GM21360 (cell line): ENCODE measurements around the gene UBQLN4.
"Not testable (repeated sequence)": the region's sequence is repeated elsewhere in the genome, so short reads cannot be mapped to it uniquely, and the experiment has no call there.

Experiments used
- ATAC-seq: cut with Tn5 transposase; IDR thresholded peaks from one replicate; pipeline ENCODE4 v1.9.1; 2021; ENCODE audit warnings: mild to moderate bottlenecking, moderate library complexity; ENCODE audit not compliant: unreplicated experiment

Gene UBQLN4

DNA sequence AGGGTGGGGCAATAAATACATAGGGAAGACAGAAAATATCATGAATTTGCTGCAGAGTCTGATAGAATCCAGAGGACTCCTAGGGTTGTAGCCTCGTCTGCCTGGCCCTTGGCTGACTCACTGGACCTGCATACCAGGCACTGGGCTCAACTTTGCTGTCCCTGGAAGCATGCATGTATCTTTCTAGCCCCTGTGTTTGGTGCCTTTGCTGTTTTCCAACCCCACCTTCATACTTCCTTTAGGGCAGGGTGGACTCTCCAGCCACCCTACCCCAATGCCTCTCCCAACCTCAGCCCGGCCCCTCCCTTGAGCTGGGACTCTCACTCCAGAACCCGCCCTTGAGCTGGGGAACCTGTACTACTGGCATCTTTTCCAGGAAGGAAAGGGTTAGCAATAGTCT is 8.6 kb upstream of the UBQLN4 start:
- no peak for ATAC-seq

DNA sequence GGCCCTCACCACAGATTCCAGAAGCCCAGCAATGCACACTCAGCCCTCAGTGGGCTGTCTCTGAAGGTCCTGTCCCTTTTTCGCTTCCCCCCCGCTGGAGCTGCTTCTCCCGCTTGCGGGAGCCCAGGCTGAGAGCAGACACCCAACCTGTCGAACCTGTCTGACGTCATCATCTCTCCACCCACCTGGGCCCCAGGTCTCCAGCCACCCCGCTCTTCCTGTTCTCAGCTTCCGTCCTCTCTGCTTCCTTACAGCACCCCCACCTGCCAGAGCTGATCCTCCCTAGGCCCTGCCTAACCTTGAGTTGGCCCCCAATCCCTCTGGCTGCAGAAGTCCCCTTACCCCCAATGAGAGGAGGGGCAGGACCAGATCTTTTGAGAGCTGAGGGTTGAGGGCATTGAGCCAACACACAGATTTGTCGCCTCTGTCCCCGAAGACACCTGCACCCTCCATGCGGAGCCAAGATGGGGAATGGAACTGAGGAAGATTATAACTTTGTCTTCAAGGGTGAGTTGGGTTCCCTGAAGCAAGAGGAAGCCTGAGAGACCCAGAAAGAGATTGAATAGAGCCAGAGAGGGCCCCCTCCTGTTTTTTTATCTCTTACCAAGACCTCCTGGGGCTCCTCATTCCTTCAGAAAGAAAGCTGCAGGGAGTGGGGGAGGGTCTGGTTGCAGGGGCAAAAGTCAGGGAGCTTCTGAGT is 7.5 kb upstream of the UBQLN4 start, which contains the start of gene RAB25:
Gene RAB25 (plus strand): TSS at position 224 of the 700 bp plus-strand sequence. CDS start 241 bp downstream, at position 465.
- ATAC-seq: no peak

DNA sequence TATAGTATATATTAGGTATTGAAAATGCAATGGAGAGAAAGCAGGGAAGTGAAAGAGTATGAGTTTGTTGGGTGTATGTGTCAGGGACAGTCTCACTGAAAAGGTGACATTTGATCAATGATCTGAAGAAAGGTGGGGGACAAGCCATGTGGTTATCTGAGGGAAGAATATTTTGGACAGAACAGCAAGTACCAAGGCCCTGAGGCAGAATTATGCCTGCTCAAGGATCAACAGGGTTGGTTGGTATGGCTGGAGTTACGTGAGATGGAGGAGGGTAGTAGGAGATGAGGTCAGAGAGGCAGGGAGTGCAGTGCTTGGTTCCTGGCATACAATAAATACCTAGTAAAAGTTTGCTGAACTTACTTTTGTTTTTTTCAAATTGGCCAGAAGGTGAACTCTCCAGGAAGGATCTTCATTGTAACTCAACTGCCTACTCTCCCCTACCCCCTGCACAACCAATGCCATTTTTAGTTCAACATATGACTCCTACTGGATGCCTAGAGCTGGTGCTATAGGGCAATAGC is 2.8 kb upstream of the UBQLN4 start:
- no peak for ATAC-seq

DNA sequence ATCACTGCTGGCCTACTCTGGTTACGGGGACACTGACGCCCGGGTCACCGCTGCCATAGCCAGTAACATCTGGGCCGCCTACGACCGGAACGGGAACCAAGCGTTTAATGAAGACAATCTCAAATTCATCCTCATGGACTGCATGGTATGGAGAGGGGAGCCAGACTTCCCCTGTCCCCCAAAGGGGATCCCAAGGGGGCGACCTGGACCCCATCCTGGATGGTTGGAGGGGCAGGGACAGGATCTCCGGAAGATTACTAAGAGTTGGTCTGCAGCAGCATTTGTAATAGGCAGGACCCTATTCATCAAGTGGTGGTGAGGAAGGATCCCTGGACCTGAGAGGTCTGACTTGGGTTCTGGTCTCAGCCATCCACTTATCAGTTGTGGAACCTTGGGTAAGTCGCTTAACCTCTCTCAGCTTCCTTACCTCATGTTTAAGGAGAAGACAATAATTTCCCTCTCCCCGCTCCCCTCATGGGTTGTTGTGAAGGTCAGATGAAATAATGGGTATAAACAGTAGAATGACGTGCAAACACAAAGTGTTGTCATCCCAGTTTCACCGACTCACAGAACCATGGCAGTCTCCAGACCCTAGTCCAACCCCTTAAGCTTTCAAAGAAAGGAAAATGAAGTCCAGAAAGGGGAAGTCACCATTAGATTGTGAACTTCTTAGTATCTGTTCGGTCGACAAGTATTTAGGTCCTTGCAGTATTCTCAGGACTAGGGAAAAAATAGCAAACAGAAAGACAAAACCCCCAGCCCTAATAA is 1.9 kb upstream of the UBQLN4 start:
- no peak for ATAC-seq

DNA sequence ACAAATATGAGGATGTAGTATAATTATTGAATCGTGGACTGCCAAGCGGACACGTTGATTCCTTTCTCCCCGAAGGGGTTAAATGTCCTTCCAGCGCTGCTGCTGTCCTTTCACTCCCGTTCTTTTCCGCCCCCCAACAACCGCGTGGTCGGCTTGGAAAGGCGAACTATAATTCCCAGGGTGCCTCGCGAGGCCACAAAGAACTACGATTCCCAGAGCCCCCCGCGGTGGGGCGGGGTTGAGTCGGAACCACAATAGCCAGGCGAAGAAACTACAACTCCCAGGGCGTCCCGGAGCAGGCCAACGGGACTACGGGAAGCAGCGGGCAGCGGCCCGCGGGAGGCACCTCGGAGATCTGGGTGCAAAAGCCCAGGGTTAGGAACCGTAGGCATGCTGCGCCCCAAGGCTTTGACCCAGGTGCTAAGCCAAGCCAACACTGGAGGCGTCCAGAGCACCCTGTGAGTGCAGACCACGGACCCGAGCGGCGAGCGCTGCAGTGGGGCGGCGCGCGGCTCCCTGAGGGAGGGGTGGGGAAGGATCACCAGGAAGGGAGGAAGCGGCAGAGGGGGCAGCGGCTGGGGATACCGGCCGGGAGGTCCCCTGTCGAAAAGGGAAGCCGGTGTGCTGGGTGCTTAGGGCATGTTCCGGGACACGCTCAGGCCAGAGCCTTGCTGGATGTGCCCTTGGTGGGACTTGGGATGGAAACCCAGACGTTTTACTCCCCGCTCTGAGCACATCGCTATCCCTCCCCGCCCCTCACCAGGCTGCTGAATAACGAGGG is 1.1 kb upstream of the UBQLN4 start, which contains the start of gene LAMTOR2:
Gene LAMTOR2 (plus strand): TSS at position 283 of the 781 bp plus-strand sequence. CDS start 108 bp downstream, at position 391.
- peak; percentile 72 for ATAC-seq

DNA sequence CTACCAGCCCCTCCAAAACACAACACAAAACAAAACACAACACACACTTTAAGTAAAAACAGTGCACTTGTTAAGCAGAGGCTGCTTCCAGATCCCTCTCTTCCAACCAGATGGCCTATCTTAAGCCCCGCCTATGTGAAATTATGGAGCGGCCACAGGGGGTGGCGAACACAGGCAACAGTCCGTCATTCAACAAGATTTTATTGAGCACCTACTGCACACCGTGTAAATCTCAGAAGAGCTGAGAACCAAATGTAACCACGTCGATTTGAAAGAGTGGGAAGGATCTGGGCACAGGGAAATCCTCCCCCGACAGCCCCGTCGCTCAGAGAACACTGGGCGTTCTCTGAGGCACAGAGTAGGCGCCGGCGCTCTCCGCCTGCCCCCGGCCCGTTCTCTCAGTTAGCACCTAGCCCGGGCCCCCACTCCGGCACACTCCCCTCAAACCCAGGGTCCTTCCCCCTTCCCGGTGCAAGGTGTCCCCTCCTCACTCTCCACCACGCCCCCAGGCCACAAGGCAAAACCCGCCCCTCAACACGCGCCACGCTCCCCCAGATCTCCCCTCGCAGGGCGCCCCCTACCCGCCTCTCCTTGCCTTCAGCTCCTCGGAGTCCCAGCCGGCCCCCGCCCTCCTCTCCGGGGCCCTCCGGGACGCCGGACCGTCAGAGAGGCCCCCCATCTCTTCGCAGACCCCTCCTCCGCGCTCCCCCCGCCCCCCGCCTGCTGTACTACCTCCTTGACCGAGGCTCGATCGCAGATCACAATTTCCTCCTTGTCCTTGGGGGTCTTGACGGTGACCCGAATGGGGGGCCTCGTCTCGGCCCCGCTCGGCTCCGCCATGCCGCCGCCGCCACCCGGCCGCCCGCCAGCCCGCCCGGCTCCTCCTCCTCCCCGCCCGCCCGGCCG is 483 bp downstream of the UBQLN4 start:
- no peak for ATAC-seq

DNA sequence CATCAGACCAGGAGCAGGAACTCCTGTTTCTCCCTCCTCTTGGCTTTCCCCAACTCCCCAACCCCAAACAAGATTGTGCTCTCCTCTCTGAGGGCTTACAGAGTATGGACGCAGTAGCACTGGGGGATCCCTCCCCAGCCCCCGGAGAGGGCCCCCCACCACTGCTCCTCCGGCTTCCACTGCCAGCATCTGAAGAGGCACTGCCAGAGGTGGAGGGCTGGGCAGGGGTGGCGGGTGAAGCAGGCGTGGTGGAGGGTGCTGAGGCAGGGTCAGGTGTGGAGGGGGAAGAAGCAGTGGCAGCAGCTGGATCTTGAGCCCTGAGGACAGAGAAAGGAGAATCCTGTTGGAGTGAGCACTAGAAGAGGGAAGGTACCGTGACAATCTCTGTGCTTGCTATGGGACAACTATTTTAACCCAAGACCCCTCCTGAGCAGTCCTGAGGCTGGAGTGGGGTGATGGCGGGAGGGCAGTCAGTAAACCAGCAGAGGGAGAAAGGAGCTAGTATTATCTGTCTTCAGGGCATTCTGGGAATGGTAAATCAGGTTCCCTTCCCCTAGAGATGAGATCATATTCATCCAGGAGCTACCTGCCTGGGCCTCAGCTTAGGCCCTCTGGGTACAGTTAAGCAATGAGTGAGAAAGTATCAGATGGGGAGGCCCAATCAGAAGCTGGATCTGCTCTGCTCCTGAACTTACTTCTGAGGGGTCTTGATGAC is 2.4 kb downstream of the UBQLN4 start:
- no peak for ATAC-seq

DNA sequence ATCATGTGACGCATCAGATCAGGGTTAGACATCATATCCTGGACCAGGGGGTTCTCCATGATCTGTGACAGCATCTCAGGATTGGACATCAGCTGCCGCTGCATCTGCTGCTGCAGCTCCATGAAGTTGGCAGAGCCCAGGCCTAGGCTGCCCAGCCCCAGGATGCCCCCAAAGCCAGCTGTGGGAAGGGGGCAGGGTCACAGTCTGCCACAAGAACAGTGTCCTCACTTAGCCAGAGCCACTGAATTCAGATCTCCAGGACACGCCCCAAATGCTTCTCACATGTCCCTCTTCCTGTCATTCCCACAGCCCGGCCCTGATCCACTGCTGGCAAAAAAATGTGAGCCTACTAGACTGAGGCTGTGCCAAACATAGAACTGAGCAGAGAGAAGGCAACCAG is 3.2 kb downstream of the UBQLN4 start:
- no peak for ATAC-seq

DNA sequence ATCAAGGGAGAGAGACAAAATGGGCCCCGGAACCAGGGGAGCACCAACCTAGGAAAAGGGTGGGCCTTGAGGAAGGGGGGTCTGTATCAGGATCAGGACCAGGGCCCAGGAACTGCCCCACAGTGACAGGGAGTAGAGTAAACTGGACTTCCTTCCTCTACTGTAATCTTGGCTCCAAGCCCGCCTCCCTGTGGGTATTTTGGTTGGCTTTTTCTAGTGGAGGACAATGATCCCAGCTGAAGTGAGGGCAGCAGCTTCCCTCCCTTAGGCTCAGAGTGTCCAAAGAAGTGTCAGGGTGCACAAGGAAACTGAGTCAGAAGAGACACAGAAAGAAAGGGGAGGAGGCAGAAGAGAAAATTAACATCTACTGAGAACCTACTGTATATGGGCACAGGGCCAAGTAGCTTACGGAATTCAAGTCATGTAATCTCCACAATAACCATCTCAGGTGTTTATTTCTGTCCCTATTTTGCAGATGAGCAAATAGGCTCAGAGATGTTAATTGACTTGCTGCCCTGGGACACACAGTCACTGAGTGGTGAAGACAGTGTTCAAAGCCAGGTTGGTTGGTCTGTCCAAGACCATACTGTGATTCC is 4.8 kb downstream of the UBQLN4 start:
- ATAC-seq: no peak

DNA sequence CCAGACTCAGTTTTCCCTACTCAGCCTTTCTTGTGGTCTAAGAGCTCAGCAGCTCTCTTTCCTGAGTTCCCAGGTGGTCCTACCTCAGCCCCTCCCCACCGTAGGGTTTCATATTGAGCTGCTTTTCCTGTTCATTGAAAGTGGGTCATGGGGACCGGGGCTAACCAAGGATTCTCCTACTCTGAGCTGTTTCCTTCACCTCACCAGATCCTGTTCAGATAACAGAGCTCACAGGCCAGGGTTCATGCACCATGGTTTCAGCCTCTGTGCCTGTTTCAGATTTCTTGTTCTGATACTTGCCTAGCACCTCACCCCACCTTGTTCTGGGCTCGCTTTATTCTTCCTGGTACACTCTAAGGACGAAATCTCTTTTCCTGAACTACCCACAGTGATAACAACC is 8.5 kb downstream of the UBQLN4 start:
- ATAC-seq: no peak

DNA sequence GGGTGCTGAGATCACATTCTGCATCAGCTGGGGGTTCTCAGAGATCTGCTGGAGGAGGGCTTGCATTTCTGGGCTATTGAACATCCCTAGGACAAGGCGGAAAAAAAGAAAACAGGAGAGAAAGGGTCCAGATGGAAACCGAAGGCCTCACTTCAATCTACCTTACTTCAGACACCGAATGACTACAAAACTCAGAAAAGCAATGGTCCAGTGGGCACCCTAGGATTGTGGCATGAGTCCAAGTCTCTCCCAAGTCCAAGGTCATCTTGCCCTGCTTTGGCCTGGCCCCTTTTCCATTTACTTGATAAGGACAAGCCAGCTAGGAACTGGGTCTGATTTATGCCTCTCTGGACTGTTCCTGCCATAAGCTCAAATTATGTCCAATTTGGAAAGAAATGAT is 10.8 kb downstream of the UBQLN4 start:
- no peak for ATAC-seq

DNA sequence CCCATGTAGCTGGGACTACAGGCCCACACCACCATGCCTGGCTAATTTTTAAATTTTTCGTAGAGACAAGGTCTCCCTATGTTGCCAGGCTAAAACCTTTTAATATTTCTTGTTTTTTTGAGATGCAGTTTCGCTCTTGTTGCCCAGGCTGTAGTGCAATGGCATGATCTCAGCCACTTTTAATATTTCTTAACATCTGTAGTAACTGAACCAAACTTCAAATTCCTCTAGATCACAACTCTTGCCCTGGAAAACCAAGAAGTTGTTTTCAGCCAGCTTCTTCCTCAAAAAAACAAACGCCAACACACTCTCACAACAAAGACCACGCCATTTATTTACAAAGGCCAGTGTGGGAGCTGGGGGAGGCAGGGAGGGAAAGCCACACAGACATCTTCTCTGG is 18.6 kb downstream of the UBQLN4 start:
- not testable (repeated sequence) for ATAC-seq

DNA sequence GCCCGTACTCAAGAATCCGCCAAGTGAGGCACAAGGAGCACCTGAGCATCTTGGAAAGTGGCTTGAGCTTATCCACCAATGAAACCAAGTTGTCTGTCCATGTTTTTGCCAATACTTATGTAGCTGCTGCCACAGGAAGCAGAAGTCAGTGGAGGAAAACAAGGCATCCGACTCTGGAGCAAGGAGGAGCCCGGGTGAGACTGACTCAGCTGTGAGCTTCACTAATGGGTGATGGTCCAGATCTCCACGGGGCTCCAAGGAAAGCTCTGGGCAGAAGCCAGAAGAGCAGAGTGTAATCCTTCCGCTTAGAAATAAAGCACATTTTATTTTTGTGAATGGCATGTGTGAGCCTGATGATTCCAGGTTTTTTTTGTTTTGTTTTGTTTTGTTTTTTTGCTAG is 20.6 kb downstream of the UBQLN4 start:
- no peak for ATAC-seq

DNA sequence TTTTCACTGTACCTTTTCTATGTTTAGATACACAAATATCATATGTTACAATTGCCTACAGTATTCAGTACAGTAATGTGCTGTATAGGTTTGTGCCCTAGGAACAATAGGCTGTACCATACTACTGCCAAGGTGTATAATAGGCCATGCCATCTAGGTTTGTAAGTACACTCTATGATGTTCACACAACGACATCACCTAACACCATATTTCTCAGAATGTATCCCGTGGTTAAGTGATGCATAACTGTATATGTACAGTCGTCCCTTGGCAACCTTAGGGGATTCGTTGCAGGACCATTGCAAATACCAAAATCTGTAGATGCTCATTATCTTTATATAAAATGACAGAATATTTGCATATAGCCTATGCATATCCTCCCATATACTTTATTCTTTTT is 27.0 kb downstream of the UBQLN4 start:
- no peak for ATAC-seq

DNA sequence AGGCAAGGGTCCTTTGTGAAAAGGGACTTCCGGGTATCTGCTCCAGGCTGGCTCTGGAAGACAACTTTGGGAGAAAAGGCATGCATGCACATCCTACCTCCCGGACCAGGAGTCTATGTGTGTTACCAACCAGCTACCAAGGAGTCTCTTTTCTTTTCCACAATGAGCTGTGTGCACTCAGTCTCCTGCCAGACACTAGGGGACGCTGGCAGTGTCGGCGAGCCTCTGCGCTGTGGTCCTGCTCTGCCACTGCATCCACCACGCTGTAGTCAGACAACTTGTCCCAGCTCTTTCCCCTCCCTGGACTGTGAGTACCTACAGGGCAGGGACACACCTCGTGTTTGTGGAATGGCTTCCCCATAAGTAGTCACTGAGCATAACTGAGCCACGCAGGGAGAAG is 27.7 kb downstream of the UBQLN4 start:
- ATAC-seq: no peak

DNA sequence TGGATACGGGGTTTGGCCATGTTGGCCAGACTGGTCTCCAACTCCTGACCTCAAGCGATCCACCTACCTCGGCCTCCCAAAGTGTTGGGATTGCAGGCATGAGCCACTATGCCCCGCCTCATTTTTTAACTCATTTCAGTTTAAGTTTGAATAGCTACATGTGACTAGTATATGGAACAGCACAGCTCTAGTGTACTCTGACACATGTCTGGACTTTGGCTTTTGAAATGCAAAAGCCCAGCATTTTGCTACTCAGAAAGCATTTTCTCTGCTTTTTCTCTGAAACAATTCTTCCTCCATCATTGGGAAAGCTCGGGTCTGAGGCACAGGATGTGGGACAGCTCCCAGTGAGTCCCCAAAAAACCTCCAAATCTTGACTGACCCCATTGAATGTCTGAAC is 28.8 kb downstream of the UBQLN4 start:
- no peak for ATAC-seq

DNA sequence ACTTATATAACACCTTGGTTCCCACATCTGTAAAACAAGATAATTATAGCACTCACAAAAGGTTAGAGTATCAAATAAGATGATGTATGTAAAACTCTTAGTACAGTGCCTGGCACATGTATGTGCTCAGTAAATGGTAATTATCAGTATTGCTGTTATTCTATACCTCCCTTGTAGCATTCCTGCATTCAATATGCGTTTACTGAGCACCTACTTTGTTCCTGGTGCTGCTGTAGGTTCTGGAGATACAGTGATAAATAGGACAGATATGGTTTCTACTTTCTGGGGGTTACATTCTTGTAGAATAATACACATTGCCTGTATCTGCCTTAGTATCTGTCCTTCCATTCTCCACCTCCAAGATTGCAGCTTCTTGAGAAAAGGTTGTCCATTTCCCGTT is 31.6 kb downstream of the UBQLN4 start:
- no peak for ATAC-seq

DNA sequence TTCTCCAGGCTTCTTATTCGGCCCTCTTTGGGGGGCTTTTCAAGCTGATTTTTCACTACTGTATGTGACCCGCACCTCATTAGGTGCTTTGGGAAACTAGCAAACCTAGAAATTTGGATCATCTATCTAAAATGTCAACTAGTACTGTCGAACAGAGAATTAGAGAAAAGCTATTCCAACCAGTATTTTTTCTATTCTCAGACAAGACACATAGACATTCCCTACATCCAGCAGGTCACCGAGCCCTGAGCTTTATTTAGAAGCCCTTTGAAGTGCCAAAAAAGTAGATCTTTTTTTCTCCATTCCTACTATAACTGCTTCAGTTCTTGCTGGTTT is 32.5 kb downstream of the UBQLN4 start:
- ATAC-seq: no peak
